ENCODE results near the gene GIMAP2.

DNA sequence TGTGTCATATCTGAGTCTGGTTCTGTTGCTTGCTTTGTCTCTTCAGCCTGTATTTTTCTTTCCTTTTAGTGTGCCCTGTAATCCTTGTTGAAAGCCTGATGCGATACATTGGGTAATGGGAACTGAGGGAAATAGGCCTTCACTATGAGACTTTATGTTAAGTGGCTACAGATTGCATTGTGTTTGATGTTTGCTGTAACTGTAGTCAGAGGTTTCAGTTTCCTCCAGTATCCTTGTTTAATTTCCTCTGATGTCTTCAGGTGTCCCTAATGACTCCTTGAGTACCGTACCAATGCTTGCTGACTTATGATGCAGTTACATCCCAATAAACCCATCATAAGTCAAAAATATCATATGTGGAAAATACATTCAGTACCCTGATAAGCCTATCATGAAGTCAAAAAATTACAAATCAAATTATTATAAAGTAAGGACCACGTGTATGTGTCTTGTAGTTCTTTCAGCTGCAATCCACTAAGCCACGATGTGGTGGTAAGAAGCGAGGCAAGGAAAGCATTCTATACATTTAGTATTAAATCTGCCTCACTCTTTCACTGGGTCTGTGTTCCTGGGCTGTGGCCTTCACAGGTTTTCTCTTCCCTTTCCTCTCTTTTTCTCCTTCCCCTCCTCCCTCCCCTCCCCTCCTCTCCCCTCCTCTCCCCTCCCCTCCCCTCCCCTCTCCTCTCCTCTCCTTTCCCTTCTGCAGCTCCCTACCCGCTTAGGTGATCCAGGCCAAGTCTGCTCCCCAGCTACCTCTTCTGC is 40.1 kb upstream of the GIMAP2 start:
- TF ChIP-seq YY1 (IDR thresholded peaks at IDR 0.05; ENCODE audit: insufficient read depth, insufficient read length) (no peak), ZNF274 (IDR thresholded peaks at IDR 0.05; ENCODE audit: low read depth, low read length) (no peak), SUZ12 (IDR thresholded peaks at IDR 0.05; ENCODE audit: extremely low read depth, insufficient read depth, insufficient read length) (no peak)

Data from NT2/D1 (cell line).